Measurements from ENCODE around the gene COPS9. TPM values are rescaled to one million over a fixed set of nuclear protein-coding genes. Genes with fewer than 3 reads are reported as not detected.

COPS9 gene
- polyA plus RNA-seq, 1 donor (not counting 4 experiments of a cell fraction or from before 2014, with no cell fraction given): 399 TPM

DNA sequence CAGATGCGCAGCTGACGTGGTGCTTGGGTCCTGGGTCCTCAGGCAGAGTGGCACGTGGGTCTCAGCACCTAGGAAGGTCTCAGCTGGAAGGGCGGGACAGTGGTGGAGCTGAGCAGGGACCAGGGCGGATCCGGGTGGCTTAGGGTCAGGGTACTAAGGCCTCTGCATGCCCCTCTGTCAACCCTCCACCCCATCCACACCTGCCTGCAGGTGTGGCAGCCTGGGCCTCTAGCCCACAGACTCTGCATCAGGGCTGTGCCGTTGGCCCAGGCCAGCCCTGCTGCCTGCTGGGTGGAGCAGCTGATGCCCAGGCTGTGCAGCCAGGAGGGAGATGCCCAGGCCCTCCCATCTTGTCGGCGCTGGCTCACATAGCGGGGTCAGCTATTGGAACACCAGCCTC, 28.9 kb upstream of the COPS9 start:
- DNase-seq (ENCODE audit: low read depth, low spot score): no peak
- Histone ChIP-seq H3K27me3 (ENCODE audit: control insufficient read depth, extremely low read depth, insufficient read depth, low read length) (peaks cover 10% of the 10 kb centered on the region), H3K4me2 (ENCODE audit: control insufficient read depth, extremely low read depth, insufficient read depth, low read depth, low read length) (no peak overlapping the region), H3K9ac (ENCODE audit: control insufficient read depth, extremely low read depth, insufficient read depth, low read length) (no peak overlapping the region), H4K20me1 (ENCODE audit: control insufficient read depth, extremely low read depth, insufficient read depth, low read length) (no peaks in the 10 kb centered on the region), H3K79me2 (ENCODE audit: control insufficient read depth, insufficient read depth, low read length) (no peaks in the 10 kb centered on the region), H3K9me1 (ENCODE audit: control insufficient read depth, extremely low read depth, insufficient read depth, low read length) (no peaks in the 10 kb centered on the region), H2AFZ (ENCODE audit: control insufficient read depth, low read length) (no peak overlapping the region), H3K27ac (ENCODE audit: control insufficient read depth, insufficient read depth, low read length) (no peak overlapping the region), H3K9me3 (ENCODE audit: control insufficient read depth, low read depth, low read length) (peaks cover 3% of the 10 kb centered on the region), H3K4me3 (ENCODE audit: control insufficient read depth in 2 of 3, extremely low read depth in 1 of 3, insufficient read depth in 2 of 3, low read depth in 1 of 3, low read length in 3 of 3) (no peak overlapping the region), H3K36me3 (ENCODE audit: control insufficient read depth in 2 of 2, extremely low read depth in 1 of 2, insufficient read depth in 2 of 2, low read length in 2 of 2) (no peaks in the 10 kb centered on the region), H3K4me1 (ENCODE audit: control insufficient read depth, extremely low read depth, insufficient read depth, low read length) (no peaks in the 10 kb centered on the region)
- dilution Hi-C loops (cut with MboI; ENCODE audit: extremely low pct_ligation_motif_present, low sequenced_read_pairs): no loop called here
- no peak for FAIRE-seq
- TF ChIP-seq EZH2 (IDR thresholded peaks at IDR 0.05; ENCODE audit: low read length): no peak
- TF ChIP-seq, protein P1, sequence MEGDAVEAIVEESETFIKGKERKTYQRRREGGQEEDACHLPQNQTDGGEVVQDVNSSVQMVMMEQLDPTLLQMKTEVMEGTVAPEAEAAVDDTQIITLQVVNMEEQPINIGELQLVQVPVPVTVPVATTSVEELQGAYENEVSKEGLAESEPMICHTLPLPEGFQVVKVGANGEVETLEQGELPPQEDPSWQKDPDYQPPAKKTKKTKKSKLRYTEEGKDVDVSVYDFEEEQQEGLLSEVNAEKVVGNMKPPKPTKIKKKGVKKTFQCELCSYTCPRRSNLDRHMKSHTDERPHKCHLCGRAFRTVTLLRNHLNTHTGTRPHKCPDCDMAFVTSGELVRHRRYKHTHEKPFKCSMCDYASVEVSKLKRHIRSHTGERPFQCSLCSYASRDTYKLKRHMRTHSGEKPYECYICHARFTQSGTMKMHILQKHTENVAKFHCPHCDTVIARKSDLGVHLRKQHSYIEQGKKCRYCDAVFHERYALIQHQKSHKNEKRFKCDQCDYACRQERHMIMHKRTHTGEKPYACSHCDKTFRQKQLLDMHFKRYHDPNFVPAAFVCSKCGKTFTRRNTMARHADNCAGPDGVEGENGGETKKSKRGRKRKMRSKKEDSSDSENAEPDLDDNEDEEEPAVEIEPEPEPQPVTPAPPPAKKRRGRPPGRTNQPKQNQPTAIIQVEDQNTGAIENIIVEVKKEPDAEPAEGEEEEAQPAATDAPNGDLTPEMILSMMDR (optimal IDR thresholded peaks at IDR 0.05 in 1 of 3, IDR thresholded peaks at IDR 0.05 in 1 of 3, conservative IDR thresholded peaks at IDR 0.05 in 1 of 3; ENCODE audit: extremely low read depth in 1 of 3, insufficient read depth in 2 of 3, low read length in 3 of 3): no peak

DNA sequence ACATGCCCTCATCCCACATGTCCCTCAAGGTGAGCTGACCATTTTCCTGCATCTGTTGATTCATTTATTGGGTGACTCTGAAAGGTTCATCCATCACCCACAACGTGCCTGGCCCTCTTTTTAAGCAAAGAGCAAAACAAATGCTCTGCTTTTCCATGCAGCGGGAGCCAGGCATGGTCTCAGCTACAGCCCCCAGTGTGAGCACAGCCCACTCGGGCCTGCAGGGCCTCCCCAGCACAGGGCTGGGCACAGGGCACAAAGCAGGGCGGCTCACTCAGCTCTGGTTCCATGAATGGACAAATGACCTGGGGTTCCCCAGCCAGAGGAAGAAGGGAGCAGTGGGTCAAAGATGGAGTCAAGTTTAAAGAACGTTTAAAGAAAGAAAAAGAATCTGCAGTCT, 28.5 kb upstream of the COPS9 start:
- Histone ChIP-seq H4K20me1 (ENCODE audit: control insufficient read depth, extremely low read depth, insufficient read depth, low read length) (no peaks in the 10 kb centered on the region), H3K36me3 (ENCODE audit: control insufficient read depth in 2 of 2, extremely low read depth in 1 of 2, insufficient read depth in 2 of 2, low read length in 2 of 2) (no peaks in the 10 kb centered on the region), H3K4me3 (ENCODE audit: control insufficient read depth in 2 of 3, extremely low read depth in 1 of 3, insufficient read depth in 2 of 3, low read depth in 1 of 3, low read length in 3 of 3) (no peak overlapping the region), H3K27me3 (ENCODE audit: control insufficient read depth, extremely low read depth, insufficient read depth, low read length) (peaks cover 10% of the 10 kb centered on the region), H3K79me2 (ENCODE audit: control insufficient read depth, insufficient read depth, low read length) (no peaks in the 10 kb centered on the region), H3K4me1 (ENCODE audit: control insufficient read depth, extremely low read depth, insufficient read depth, low read length) (no peaks in the 10 kb centered on the region), H2AFZ (ENCODE audit: control insufficient read depth, low read length) (no peak overlapping the region), H3K27ac (ENCODE audit: control insufficient read depth, insufficient read depth, low read length) (no peak overlapping the region), H3K4me2 (ENCODE audit: control insufficient read depth, extremely low read depth, insufficient read depth, low read depth, low read length) (no peak overlapping the region), H3K9me1 (ENCODE audit: control insufficient read depth, extremely low read depth, insufficient read depth, low read length) (no peaks in the 10 kb centered on the region), H3K9me3 (ENCODE audit: control insufficient read depth, low read depth, low read length) (peaks cover 3% of the 10 kb centered on the region), H3K9ac (ENCODE audit: control insufficient read depth, extremely low read depth, insufficient read depth, low read length) (no peak overlapping the region)
- no peak for FAIRE-seq
- no peak for TF ChIP-seq EZH2 (IDR thresholded peaks at IDR 0.05; ENCODE audit: low read length)
- TF ChIP-seq, protein P1 (optimal IDR thresholded peaks at IDR 0.05 in 1 of 3, IDR thresholded peaks at IDR 0.05 in 1 of 3, conservative IDR thresholded peaks at IDR 0.05 in 1 of 3; ENCODE audit: extremely low read depth in 1 of 3, insufficient read depth in 2 of 3, low read length in 3 of 3): no peak
- no peak for DNase-seq (ENCODE audit: low read depth, low spot score)
- dilution Hi-C loops (cut with MboI; ENCODE audit: extremely low pct_ligation_motif_present, low sequenced_read_pairs): no loop called here

Measured in keratinocyte (primary cell).